Spleen (tissue), 11 donors: ENCODE measurements around the gene SELENOW. TPM values are rescaled to one million over a fixed set of nuclear protein-coding genes. Genes with fewer than 3 reads are reported as not detected.

Experiments used
- DNase-seq: peaks from one replicate; pipeline ENCODE4 v3.0.0-alpha.2; 2020
- H3K27ac ChIP-seq, 8 donors: fragments of 200-600 bp; sonication (generic) in 7 of 8; 1 replicate in 4 of 8; 2 replicates in 4 of 8; pipeline versions ENCODE4 v1.5.0 to v1.8.0; 2016 to 2021; ENCODE audit warnings: inconsistent platforms in 4 of 8, mild to moderate bottlenecking in 4 of 8, moderate library complexity in 1 of 8
- H3K27me3 ChIP-seq, 7 donors: fragments of 200-600 bp; sonication (generic) in 6 of 7; replicated peaks in 1 of 7; 1 replicate in 4 of 7; 2 replicates in 3 of 7; pipeline versions ENCODE4 v1.5.0 to v1.8.0; 2016 to 2021; ENCODE audit warnings: inconsistent platforms in 3 of 7, mild to moderate bottlenecking in 1 of 7
- H3K36me3 ChIP-seq, 6 donors: fragments of 200-600 bp; sonication (generic) in 5 of 6; 1 replicate in 4 of 6; 2 replicates in 2 of 6; pipeline versions ENCODE4 v1.5.0 to v1.8.0; 2016 to 2021; ENCODE audit warnings: inconsistent platforms in 2 of 6
- H3K4me1 ChIP-seq, 6 donors: fragments of 200-600 bp; sonication (generic) in 5 of 6; 1 replicate in 3 of 6; 2 replicates in 3 of 6; pipeline versions ENCODE4 v1.5.0 to v1.8.0; 2016 to 2021; ENCODE audit warnings: inconsistent platforms in 3 of 6
- H3K4me3 ChIP-seq, 8 donors: fragments of 200-600 bp; sonication (generic) in 7 of 8; 1 replicate in 4 of 8; 2 replicates in 4 of 8; pipeline versions ENCODE4 v1.5.0 to v1.8.0; 2016 to 2021; ENCODE audit warnings: inconsistent platforms in 4 of 8, mild to moderate bottlenecking in 4 of 8, moderate library complexity in 2 of 8
- H3K9me3 ChIP-seq, 8 donors: fragments of 200-600 bp; sonication (generic) in 7 of 8; 1 replicate in 4 of 8; 2 replicates in 4 of 8; pipeline versions ENCODE4 v1.5.0 to v1.8.0; 2016 to 2021; ENCODE audit warnings: inconsistent platforms in 4 of 8
- POLR2A ChIP-seq, 3 donors: fragments of 450-650 bp; IDR thresholded peaks; one replicate each; pipeline ENCODE4 v1.5.1; 2017; ENCODE audit warnings: antibody characterized with exemption in 3 of 3, mild to moderate bottlenecking in 1 of 3
- POLR2AphosphoS5 ChIP-seq, 3 donors: sonication (generic); formaldehyde crosslinking; IDR thresholded peaks; one replicate each; pipeline ENCODE4 v1.5.1; 2017; ENCODE audit warnings: antibody characterized with exemption in 3 of 3
- WGBS, 5 donors: extraction: QIAGEN DNeasy Blood & Tissue Kit in 3 of 5; methylation state at CpG; one replicate each; pipeline versions ENCODE4 v1.1.5 to v1.1.7; 2013 to 2018; 5-methylcytosine and 5-hydroxymethylcytosine counted together
- intact Hi-C: fragments of 100-400 bp; cut with DNase I; formaldehyde crosslinking; loops from one replicate; pipeline ENCODE4 v1.15.0; 2023; ENCODE audit warnings: low total_unique reads
- polyA plus RNA-seq, 3 donors: library from polyadenylated mRNA; stranded (reverse); fragments of 200-250 nt; gene quantifications; one replicate each; pipeline ENCODE4 v1.2.1, GENCODE V29; 2013
- total RNA-seq, 7 donors: library from RNA; depleted of rRNA in 3 of 7; stranded (reverse); fragments of >200 nt in 3 of 7; fragmentation: NEBNext Ultra II Directional in 4 of 7; extraction: Animal tissue kit (Norgen Biotek cat#: 25700) in 4 of 7; gene quantifications; one replicate each; pipeline versions ENCODE4 v1.1.0 to v1.2.1, GENCODE V29; 2016 to 2021
- TF ChIP-seq, protein P1 (sequence below), 11 experiments: fragments of 200-600 bp in 7 of 11; fragments of 450-650 bp in 4 of 11; sonication (generic) in 4 of 11; IDR thresholded peaks in 8 of 11; conservative IDR thresholded peaks in 3 of 11; 1 replicate in 7 of 11; 2 replicates in 4 of 11; pipeline versions ENCODE4 v1.4.0 to v1.8.0; 2016 to 2021; ENCODE audit warnings: antibody characterized with exemption in 11 of 11, inconsistent platforms in 4 of 11, mild to moderate bottlenecking in 1 of 11
- donor health status: healthy with polysubstance abuse.
- donor health status: DM: no; HTN: no; CAD: no; lungs with moderate emphysema.
- donor health status: DM: no; HTN: no; CAD: no.
- donor health status: Bipolar disorder and iron deficiency.
- donor health status: healthy.
- donor health status: DM: no; HTN: no; CAD: no.
- donor health status: DM: yes; HTN: yes; CAD: no.

The SELENOW gene
- total and polyA plus RNA-seq, 10 donors: 137 to 592 (median 302) TPM

DNA sequence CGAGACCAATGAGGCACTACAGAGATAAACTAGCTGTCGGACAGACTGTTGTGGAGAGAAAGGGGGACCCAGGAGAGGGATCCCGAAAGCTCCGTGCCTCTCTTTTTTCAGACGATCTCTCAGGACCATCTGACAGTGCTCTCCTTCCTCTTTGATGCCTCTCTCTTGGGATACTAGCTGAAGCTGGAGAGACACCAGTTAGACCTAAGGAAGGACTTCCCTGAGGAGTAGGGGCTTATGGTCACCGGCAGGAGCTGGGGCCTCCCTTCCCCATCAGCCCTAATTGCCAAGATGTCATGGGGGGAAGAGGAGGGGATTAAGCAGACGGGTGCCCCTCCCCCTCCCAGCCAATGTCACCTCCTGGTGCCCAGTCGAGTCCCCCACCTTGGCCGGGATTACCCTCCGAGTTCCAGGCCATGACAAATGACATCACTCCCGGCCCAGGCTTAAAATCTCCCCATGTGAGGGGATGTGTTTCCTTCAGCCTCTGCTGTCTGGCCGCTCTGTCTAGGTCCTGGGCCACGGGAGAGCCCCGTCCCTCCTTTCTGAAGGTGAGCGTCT lies 43.0 kb downstream of the SELENOW start, which contains the start of gene CRX:
CRX (plus strand) TSS at position 478 of the 561 bp plus-strand sequence. CDS start 12,507 bp downstream, outside the sequence.
- Histone ChIP-seq H3K27me3 (peaks cover 0 to 62% (median 12%) of the 10 kb centered on the region in 7 donors), H3K36me3 (no peaks in the 10 kb centered on the region), H3K4me1 (no peaks in the 10 kb centered on the region), H3K27ac (no peak within 1 kb of the TSS), H3K4me3 (no peak within 1 kb of the TSS), H3K9me3 (peaks cover 0 to 3% (median 0%) of the 10 kb centered on the region in 8 donors)
- no peak for TF ChIP-seq POLR2A (IDR thresholded peaks at IDR 0.05)
- no peak for TF ChIP-seq POLR2AphosphoS5 (IDR thresholded peaks at IDR 0.05)
- TF ChIP-seq, protein P1, sequence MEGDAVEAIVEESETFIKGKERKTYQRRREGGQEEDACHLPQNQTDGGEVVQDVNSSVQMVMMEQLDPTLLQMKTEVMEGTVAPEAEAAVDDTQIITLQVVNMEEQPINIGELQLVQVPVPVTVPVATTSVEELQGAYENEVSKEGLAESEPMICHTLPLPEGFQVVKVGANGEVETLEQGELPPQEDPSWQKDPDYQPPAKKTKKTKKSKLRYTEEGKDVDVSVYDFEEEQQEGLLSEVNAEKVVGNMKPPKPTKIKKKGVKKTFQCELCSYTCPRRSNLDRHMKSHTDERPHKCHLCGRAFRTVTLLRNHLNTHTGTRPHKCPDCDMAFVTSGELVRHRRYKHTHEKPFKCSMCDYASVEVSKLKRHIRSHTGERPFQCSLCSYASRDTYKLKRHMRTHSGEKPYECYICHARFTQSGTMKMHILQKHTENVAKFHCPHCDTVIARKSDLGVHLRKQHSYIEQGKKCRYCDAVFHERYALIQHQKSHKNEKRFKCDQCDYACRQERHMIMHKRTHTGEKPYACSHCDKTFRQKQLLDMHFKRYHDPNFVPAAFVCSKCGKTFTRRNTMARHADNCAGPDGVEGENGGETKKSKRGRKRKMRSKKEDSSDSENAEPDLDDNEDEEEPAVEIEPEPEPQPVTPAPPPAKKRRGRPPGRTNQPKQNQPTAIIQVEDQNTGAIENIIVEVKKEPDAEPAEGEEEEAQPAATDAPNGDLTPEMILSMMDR (IDR thresholded peaks at IDR 0.05 in 8 of 11, conservative IDR thresholded peaks at IDR 0.05 in 3 of 11): no peak
- WGBS, 5 donors: 45 to 49% (median 46%) methylated on average over 14 to 15 of the region's 15 CpGs
- no peak for DNase-seq
- intact Hi-C loops: no loop called here

DNA sequence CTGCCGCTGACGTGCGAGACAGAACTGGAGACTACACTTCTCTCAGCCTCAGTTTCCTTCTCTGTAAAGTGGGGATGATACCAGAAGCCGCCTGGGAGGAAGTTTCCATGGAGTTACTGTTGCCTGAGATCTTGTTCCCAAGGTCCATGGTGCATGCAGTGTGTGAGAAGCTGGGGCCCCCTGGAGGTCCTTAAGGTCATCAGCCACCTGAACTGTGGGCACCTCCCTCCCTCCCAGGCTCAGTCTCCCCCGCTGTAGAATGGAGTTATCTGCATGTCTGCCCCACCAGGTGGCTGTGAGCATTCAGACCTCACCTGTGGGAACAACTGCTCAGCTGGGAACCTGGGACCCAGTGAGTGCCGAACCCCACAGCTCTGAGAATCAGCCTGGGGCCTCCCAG lies 45.9 kb downstream of the SELENOW start:
- DNase-seq: no peak
- H3K4me1 ChIP-seq: no peaks in the 10 kb centered on the region
- H3K9me3 ChIP-seq: peaks cover 0 to 8% (median 3%) of the 10 kb centered on the region in 8 donors
- 69 to 84% (median 83%) methylated on average over 6 of the region's 6 CpGs for WGBS, 5 donors
- no peak for TF ChIP-seq POLR2AphosphoS5 (IDR thresholded peaks at IDR 0.05)
- TF ChIP-seq, protein P1 (IDR thresholded peaks at IDR 0.05 in 8 of 11, conservative IDR thresholded peaks at IDR 0.05 in 3 of 11): no peak
- TF ChIP-seq POLR2A (IDR thresholded peaks at IDR 0.05): no peak
- no peak overlapping the region for H3K4me3 ChIP-seq
- intact Hi-C loops: no loop called here
- H3K27ac ChIP-seq: no peak overlapping the region
- no peaks in the 10 kb centered on the region for H3K36me3 ChIP-seq
- H3K27me3 ChIP-seq: peaks cover 0 to 42% (median 9%) of the 10 kb centered on the region in 7 donors

DNA sequence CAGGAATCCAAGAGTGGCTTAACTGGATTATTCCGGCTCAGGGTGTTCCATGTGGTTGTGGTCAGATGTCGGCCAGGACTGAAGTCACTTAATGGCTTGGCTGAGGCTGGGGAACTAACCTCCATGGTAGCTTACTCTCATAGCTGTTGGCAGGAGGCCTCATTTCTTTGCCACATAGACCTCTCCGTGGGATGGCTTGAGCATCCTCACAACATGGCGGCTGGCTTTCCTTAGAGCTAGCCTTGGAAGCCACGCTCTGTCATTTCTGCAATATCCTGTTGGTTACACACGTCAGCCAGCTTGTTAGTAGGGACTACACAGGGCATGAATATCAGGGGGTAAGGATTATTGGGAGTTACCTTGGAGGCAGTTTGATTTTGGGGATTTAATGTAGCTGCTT lies 48.3 kb downstream of the SELENOW start:
- peaks cover 0 to 33% (median 0%) of the 10 kb centered on the region in 7 donors for H3K27me3 ChIP-seq
- peaks cover 0 to 8% (median 3%) of the 10 kb centered on the region in 8 donors for H3K9me3 ChIP-seq
- no peaks in the 10 kb centered on the region for H3K36me3 ChIP-seq
- no peaks in the 10 kb centered on the region for H3K4me1 ChIP-seq
- no peak overlapping the region for H3K4me3 ChIP-seq
- H3K27ac ChIP-seq: no peak overlapping the region
- WGBS, 5 donors: 72 to 90% (median 74%) methylated on average over 6 of the region's 6 CpGs
- DNase-seq: no peak
- intact Hi-C loops: no loop called here
- TF ChIP-seq, protein P1 (IDR thresholded peaks at IDR 0.05 in 8 of 11, conservative IDR thresholded peaks at IDR 0.05 in 3 of 11): no peak
- TF ChIP-seq POLR2A (IDR thresholded peaks at IDR 0.05) (no peak), POLR2AphosphoS5 (IDR thresholded peaks at IDR 0.05) (no peak)

DNA sequence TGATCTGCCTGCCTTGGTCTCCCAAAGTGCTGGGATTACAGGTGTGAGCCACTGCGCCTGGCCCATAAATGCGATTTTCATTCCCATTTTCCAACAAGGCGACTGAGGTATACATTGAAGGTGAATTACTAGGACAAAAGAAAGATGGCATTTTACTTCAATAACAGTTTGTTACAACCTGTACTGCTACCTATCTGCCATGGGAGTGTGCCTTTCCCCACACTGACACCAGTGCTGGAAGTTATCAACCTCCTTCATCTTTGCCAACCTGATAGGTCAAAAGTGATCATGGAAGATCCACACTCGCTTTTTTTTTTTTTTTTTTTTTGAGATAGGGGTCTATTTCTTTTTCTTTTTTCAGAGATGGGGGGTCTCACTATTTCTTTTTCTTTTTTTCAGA lies 54.2 kb downstream of the SELENOW start:
- Histone ChIP-seq H3K4me3 (no peak overlapping the region), H3K9me3 (no peaks in the 10 kb centered on the region), H3K36me3 (no peaks in the 10 kb centered on the region), H3K27me3 (peaks cover 0 to 38% (median 0%) of the 10 kb centered on the region in 7 donors), H3K4me1 (no peaks in the 10 kb centered on the region), H3K27ac (no peak overlapping the region)
- TF ChIP-seq, protein P1 (IDR thresholded peaks at IDR 0.05 in 8 of 11, conservative IDR thresholded peaks at IDR 0.05 in 3 of 11): no peak
- TF ChIP-seq POLR2AphosphoS5 (IDR thresholded peaks at IDR 0.05) (no peak), POLR2A (IDR thresholded peaks at IDR 0.05) (no peak)
- no peak for DNase-seq
- intact Hi-C loops: no loop called here
- 67 to 95% (median 88%) methylated on average over 4 of the region's 4 CpGs for WGBS, 5 donors
